HepG2 (cell line): Measurements from ENCODE around the gene ARHGAP19. TPM values are rescaled to one million over a fixed set of nuclear protein-coding genes. Genes with fewer than 3 reads are reported as not detected.

Experiments used
- DPF2 ChIP-seq: sonication (generic); formaldehyde crosslinking; IDR thresholded peaks from 2 replicates; pipeline ENCODE4 v1.4.0; 2020; ENCODE audit warnings: mild to moderate bottlenecking, low read depth, missing genetic modification reagents, borderline replicate concordance
- FOXA3 ChIP-seq: IDR thresholded peaks from 2 replicates; pipeline ENCODE4 v1.6.1; 2016; ENCODE audit warnings: missing genetic modification reagents, missing compliant biosample characterization
- FOXO1 ChIP-seq: sonication (generic); formaldehyde crosslinking; IDR thresholded peaks from 2 replicates; pipeline ENCODE4 v1.4.0; 2020; ENCODE audit warnings: missing genetic modification reagents
- GABPB1 ChIP-seq: IDR thresholded peaks from 2 replicates; pipeline ENCODE4 v1.6.1; 2016; ENCODE audit warnings: mild to moderate bottlenecking, missing genetic modification reagents, moderate library complexity, missing compliant biosample characterization
- GATAD2A ChIP-seq: IDR thresholded peaks from 2 replicates; pipeline ENCODE4 v1.6.1; 2016
- HDAC2 ChIP-seq: sonication (generic); formaldehyde crosslinking; IDR thresholded peaks from 2 replicates; pipeline ENCODE4 v1.4.0; 2020; ENCODE audit warnings: missing genetic modification reagents
- KLF6 ChIP-seq: IDR thresholded peaks from 2 replicates; pipeline ENCODE4 v1.8.0; 2016; ENCODE audit warnings: missing biosample characterization, missing genetic modification reagents
- MIER3 ChIP-seq: IDR thresholded peaks from 2 replicates; pipeline ENCODE4 v1.6.1; 2016; ENCODE audit warnings: missing compliant biosample characterization, borderline replicate concordance
- PPARG ChIP-seq: conservative IDR thresholded peaks from 2 replicates; pipeline ENCODE4 v1.6.1; 2016; ENCODE audit warnings: missing biosample characterization, missing genetic modification reagents
- SOX13 ChIP-seq, 3 experiments: fragments of 450-650 bp in 1 of 3; sonication (generic) in 1 of 3; formaldehyde crosslinking in 1 of 3; IDR thresholded peaks in 2 of 3; conservative IDR thresholded peaks in 1 of 3; 2 replicates each; pipeline versions ENCODE4 v1.5.0 to v1.6.1; 2016 to 2020; ENCODE audit warnings: antibody characterized with exemption in 1 of 3, mild to moderate bottlenecking in 1 of 3, missing compliant biosample characterization in 1 of 3, missing genetic modification reagents in 1 of 3, moderate library complexity in 1 of 3
- SOX5 ChIP-seq: IDR thresholded peaks from 2 replicates; pipeline ENCODE4 v1.6.1; 2016; ENCODE audit warnings: borderline replicate concordance
- ZBTB21 ChIP-seq: sonication (generic); formaldehyde crosslinking; IDR thresholded peaks from 2 replicates; pipeline ENCODE4 v1.4.0; 2020; ENCODE audit warnings: missing genetic modification reagents
- ZNF460 ChIP-seq: sonication (generic); formaldehyde crosslinking; IDR thresholded peaks from 2 replicates; pipeline ENCODE4 v1.5.1; 2020; ENCODE audit warnings: missing genetic modification reagents, mild to moderate bottlenecking, borderline replicate concordance
- ZNF577 ChIP-seq: sonication (generic); formaldehyde crosslinking; IDR thresholded peaks from 2 replicates; pipeline ENCODE4 v1.4.0; 2020; ENCODE audit warnings: mild to moderate bottlenecking, low read depth, missing genetic modification reagents, borderline replicate concordance
- polyA plus RNA-seq, 8 experiments: library from polyadenylated mRNA; depleted of rRNA in 3 of 8; stranded (reverse) in 7 of 8; unstranded in 1 of 8; fragments of >200 nt; fragmentation: Illumina TruSeq in 4 of 8; extraction: Trizol in 4 of 8; gene quantifications; 2 replicates each; pipeline versions ENCODE4 v1.2.1 to v1.2.3, GENCODE V29; 2011 to 2016; ENCODE audit warnings: low read depth in 4 of 8, missing spikeins in 1 of 8, mixed read lengths in 1 of 8; ENCODE audit not compliant: insufficient read depth in 1 of 8
- total RNA-seq, 5 experiments: library from RNA; depleted of rRNA; stranded (reverse); fragments of >200 nt; fragmentation: Illumina TruSeq; extraction: Trizol; gene quantifications; 2 replicates each; pipeline ENCODE4 v1.2.3, GENCODE V29; 2016; ENCODE audit warnings: low read depth in 1 of 5
- TF ChIP-seq, protein P1 (sequence below), 2 experiments: fragments of 450-650 bp in 1 of 2; sonication (generic) in 1 of 2; formaldehyde crosslinking; IDR thresholded peaks; 2 replicates each; pipeline versions ENCODE4 v1.5.0 to v1.8.0; 2020 to 2022; ENCODE audit warnings: mild to moderate bottlenecking in 1 of 2, missing genetic modification reagents in 1 of 2
- TF ChIP-seq, protein P2 (sequence below): sonication (generic); formaldehyde crosslinking; IDR thresholded peaks from 2 replicates; pipeline ENCODE4 v1.8.1; 2023; ENCODE audit warnings: mild to moderate bottlenecking, moderate library complexity, missing genetic modification reagents
- TF ChIP-seq, protein P3 (sequence below): sonication (generic); formaldehyde crosslinking; IDR thresholded peaks from 2 replicates; pipeline ENCODE4 v1.5.0; 2020; ENCODE audit warnings: mild to moderate bottlenecking, missing genetic modification reagents
- TF ChIP-seq, protein P4 (sequence below): sonication (generic); formaldehyde crosslinking; IDR thresholded peaks from 2 replicates; pipeline ENCODE4 v1.4.0; 2020; ENCODE audit warnings: missing genetic modification reagents, mild to moderate bottlenecking, borderline replicate concordance
- TF ChIP-seq, protein P5 (sequence below): sonication (generic); formaldehyde crosslinking; conservative IDR thresholded peaks from 2 replicates; pipeline ENCODE4 v1.4.0; 2020; ENCODE audit warnings: mild to moderate bottlenecking, missing genetic modification reagents, moderate library complexity

Gene ARHGAP19
- total and polyA plus RNA-seq, 2 of the 13 experiments (the other 11 are each of a cell fraction or from before 2014, with no cell fraction given), result 7.6 to 10.0 TPM

DNA sequence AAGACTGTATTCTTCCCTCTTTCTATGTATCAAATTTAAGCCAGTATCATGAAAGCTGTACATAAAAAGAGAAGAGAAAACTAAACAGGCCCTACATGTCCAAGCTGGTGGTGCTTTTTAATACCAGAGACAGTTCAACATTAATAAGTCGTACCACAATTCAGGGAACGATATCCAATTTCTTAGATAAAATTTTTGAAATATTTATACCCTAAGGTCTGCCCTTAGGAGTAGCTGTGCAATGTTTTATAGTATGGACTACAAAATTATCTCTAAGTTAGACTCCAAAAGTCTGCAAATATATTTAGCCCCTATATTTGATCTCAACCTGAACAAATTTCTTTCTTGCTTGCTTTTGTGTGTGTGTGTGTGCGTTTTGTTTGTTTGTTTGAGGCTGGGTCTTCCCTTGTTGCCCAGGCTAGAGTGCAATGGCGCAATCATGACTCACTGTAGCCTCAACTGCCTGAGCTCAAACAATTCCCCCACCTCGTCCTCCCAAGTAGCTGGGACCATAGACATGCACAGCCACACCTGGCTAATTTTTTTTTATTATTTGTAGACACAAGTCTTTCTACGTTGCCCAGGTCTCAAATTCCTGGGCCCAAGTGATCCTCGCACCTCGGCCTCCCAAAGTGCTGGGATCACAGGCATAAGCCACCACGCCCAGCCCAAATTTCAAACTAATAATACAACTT, 13.2 kb downstream of the ARHGAP19 start (continued):
- TF ChIP-seq, protein P1, sequence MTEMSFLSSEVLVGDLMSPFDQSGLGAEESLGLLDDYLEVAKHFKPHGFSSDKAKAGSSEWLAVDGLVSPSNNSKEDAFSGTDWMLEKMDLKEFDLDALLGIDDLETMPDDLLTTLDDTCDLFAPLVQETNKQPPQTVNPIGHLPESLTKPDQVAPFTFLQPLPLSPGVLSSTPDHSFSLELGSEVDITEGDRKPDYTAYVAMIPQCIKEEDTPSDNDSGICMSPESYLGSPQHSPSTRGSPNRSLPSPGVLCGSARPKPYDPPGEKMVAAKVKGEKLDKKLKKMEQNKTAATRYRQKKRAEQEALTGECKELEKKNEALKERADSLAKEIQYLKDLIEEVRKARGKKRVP (CRISPR knock-in tag; IDR thresholded peaks at IDR 0.05), result peak in 1 of 2 experiments; percentile 71; a peak in 1 of 4 replicates
- no peak for TF ChIP-seq KLF6 (CRISPR knock-in tag)
- TF ChIP-seq, protein P2, sequence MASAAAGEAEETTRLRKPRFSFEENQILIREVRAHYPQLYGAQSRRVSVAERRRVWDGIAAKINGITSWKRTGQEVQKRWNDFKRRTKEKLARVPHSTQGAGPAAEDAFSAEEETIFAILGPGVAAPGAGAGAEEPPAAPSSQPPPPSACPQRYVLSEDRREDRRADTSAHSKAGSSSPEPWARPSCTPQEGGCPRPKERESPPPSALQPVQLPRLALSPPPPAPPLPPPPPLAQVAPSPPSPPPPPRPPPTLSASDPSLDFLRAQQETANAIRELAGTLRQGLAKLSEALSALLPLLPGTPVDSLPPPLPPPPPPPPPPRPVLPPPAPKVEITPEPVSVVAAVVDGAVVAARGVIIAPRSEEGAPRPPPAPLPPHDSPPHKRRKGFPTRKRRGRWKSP, result peak; percentile 54; the same call in 1 of the 2 replicates
- TF ChIP-seq SOX13 (IDR thresholded peaks at IDR 0.05), result no peak
- peak in 1 of 2 experiments; percentile 51; a peak in 2 of 4 replicates for TF ChIP-seq SOX13 (CRISPR knock-in tag; conservative IDR thresholded peaks at IDR 0.05 in 1 of 2, IDR thresholded peaks at IDR 0.05 in 1 of 2)
- TF ChIP-seq ZNF460 (CRISPR knock-in tag), result peak; percentile 26; the same call in 1 of the 2 replicates
- TF ChIP-seq GABPB1, result peak; percentile 13; the same call in 1 of the 2 replicates
- peak; percentile 52; the same call in 1 of the 2 replicates for TF ChIP-seq FOXA3
- TF ChIP-seq, protein P3, sequence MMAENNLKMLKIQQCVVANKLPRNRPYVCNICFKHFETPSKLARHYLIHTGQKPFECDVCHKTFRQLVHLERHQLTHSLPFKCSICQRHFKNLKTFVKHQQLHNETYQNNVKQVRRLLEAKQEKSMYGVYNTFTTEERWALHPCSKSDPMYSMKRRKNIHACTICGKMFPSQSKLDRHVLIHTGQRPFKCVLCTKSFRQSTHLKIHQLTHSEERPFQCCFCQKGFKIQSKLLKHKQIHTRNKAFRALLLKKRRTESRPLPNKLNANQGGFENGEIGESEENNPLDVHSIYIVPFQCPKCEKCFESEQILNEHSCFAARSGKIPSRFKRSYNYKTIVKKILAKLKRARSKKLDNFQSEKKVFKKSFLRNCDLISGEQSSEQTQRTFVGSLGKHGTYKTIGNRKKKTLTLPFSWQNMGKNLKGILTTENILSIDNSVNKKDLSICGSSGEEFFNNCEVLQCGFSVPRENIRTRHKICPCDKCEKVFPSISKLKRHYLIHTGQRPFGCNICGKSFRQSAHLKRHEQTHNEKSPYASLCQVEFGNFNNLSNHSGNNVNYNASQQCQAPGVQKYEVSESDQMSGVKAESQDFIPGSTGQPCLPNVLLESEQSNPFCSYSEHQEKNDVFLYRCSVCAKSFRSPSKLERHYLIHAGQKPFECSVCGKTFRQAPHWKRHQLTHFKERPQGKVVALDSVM (CRISPR knock-in tag), result peak; percentile 88
- TF ChIP-seq, protein P4, sequence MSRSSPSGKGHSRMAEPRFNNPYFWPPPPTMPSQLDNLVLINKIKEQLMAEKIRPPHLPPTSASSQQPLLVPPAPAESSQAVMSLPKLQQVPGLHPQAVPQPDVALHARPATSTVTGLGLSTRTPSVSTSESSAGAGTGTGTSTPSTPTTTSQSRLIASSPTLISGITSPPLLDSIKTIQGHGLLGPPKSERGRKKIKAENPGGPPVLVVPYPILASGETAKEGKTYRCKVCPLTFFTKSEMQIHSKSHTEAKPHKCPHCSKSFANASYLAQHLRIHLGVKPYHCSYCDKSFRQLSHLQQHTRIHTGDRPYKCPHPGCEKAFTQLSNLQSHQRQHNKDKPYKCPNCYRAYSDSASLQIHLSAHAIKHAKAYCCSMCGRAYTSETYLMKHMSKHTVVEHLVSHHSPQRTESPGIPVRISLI, result peak; percentile 45; the same call in 1 of the 2 replicates
- TF ChIP-seq, protein P5, sequence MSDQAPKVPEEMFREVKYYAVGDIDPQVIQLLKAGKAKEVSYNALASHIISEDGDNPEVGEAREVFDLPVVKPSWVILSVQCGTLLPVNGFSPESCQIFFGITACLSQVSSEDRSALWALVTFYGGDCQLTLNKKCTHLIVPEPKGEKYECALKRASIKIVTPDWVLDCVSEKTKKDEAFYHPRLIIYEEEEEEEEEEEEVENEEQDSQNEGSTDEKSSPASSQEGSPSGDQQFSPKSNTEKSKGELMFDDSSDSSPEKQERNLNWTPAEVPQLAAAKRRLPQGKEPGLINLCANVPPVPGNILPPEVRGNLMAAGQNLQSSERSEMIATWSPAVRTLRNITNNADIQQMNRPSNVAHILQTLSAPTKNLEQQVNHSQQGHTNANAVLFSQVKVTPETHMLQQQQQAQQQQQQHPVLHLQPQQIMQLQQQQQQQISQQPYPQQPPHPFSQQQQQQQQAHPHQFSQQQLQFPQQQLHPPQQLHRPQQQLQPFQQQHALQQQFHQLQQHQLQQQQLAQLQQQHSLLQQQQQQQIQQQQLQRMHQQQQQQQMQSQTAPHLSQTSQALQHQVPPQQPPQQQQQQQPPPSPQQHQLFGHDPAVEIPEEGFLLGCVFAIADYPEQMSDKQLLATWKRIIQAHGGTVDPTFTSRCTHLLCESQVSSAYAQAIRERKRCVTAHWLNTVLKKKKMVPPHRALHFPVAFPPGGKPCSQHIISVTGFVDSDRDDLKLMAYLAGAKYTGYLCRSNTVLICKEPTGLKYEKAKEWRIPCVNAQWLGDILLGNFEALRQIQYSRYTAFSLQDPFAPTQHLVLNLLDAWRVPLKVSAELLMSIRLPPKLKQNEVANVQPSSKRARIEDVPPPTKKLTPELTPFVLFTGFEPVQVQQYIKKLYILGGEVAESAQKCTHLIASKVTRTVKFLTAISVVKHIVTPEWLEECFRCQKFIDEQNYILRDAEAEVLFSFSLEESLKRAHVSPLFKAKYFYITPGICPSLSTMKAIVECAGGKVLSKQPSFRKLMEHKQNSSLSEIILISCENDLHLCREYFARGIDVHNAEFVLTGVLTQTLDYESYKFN (CRISPR knock-in tag), result peak; percentile 56
- peak; percentile 40; the same call in 1 of the 2 replicates for TF ChIP-seq HDAC2 (CRISPR knock-in tag)
- TF ChIP-seq DPF2 (CRISPR knock-in tag), result 0 out of 2 replicates have a peak, but pooled peaks have one; percentile 24
- peak; percentile 29; the same call in 1 of the 2 replicates for TF ChIP-seq MIER3 (CRISPR knock-in tag)
- TF ChIP-seq ZNF577 (CRISPR knock-in tag), result no peak
- no peak for TF ChIP-seq ZBTB21 (CRISPR knock-in tag)
- TF ChIP-seq SOX5 (CRISPR knock-in tag), result peak; percentile 56; the same call in 1 of the 2 replicates
- TF ChIP-seq GATAD2A (CRISPR knock-in tag), result peak; percentile 76
- no peak for TF ChIP-seq PPARG
- TF ChIP-seq FOXO1 (CRISPR knock-in tag), result peak; percentile 28; the same call in 1 of the 2 replicates
